Liver (tissue), 3 donors: Measurements from ENCODE around the gene ERGIC3.
"Not testable (repeated sequence)": the region's sequence is repeated elsewhere in the genome, so short reads cannot be mapped to it uniquely, and the experiment has no call there.

ENCODE experiments used
- CTCF ChIP-seq: fragments of 150-350 bp; IDR thresholded peaks from 2 replicates; pipeline ENCODE4 v1.5.1; 2017; ENCODE audit warnings: improper control_type of control experiment, low read depth, low read length; ENCODE audit not compliant: missing input control
- GABPA ChIP-seq, 2 donors: IDR thresholded peaks in 1 of 2; conservative IDR thresholded peaks in 1 of 2; 2 replicates each; pipeline ENCODE4 v1.6.1; 2016; ENCODE audit warnings: antibody characterized with exemption in 2 of 2, mild to moderate bottlenecking in 1 of 2, moderate library complexity in 1 of 2
- HNF4G ChIP-seq: IDR thresholded peaks from 2 replicates; pipeline ENCODE4 v1.6.1; 2016; ENCODE audit warnings: antibody characterized with exemption
- JUND ChIP-seq, 2 donors: IDR thresholded peaks; 2 replicates each; pipeline ENCODE4 v1.6.1; 2016; ENCODE audit warnings: antibody characterized with exemption in 2 of 2
- RAD21 ChIP-seq, 2 donors: IDR thresholded peaks; 2 replicates each; pipeline ENCODE4 v1.6.1; 2016; ENCODE audit warnings: antibody characterized with exemption in 2 of 2, mild to moderate bottlenecking in 2 of 2
- YY1 ChIP-seq: IDR thresholded peaks from 2 replicates; pipeline ENCODE4 v1.6.1; 2016; ENCODE audit warnings: antibody characterized with exemption, mild to moderate bottlenecking
- ZBTB33 ChIP-seq: IDR thresholded peaks from 2 replicates; pipeline ENCODE4 v1.6.1; 2016; ENCODE audit warnings: antibody characterized with exemption
- donor health status: healthy.
- donor health status: healthy.

- TF ChIP-seq CTCF; ZBTB33; JUND (IDR thresholded peaks at IDR 0.05); RAD21 (IDR thresholded peaks at IDR 0.05); HNF4G; GABPA (IDR thresholded peaks at IDR 0.05 in 1 of 2, conservative IDR thresholded peaks at IDR 0.05 in 1 of 2); YY1: not testable (repeated sequence)
Observed at GRCh38 chr20:35555461-35555860, 13.6 kb downstream of the ERGIC3 start.
